Measurements from ENCODE around the gene FAT3. TPM values are rescaled to one million over a fixed set of nuclear protein-coding genes. Genes with fewer than 3 reads are reported as not detected.

The FAT3 gene
- total and polyA plus RNA-seq, 9 donors = 0.83 to 6.2 (median 3.5) TPM

DNA sequence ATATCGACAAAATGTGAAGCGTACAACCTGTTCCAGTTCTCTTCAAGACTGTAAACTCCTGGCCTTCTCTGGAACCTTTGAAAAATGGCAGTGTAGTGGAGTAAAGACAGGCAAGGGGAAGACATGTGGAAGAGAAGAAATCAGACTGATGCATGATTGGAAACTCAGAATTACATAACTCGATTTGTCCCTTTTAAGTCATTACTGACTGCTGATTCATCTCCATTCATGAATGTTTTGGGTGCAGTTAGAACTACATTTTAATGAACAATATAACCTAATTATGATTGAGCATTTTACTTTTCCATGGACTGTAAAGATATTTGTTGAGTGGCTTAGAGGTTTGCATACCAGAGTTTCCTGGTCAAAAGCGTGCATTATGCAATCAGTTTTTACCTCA is 32.9 kb downstream of the FAT3 start:
- H3K9me3 ChIP-seq (replicated peaks; ENCODE audit: control insufficient read depth, low read depth, low read length) = no peaks in the 10 kb centered on the region
- no peaks in the 10 kb centered on the region for H3K36me3 ChIP-seq (ENCODE audit: control insufficient read depth, insufficient read depth, low read length)
- H3K4me1 ChIP-seq (ENCODE audit: control insufficient read depth, insufficient read depth, low read length) = no peaks in the 10 kb centered on the region
- H3K27ac ChIP-seq (ENCODE audit: low read length) = no peak overlapping the region
- H3K4me3 ChIP-seq (ENCODE audit: low read length) = no peak overlapping the region
- DNase-seq = no peak
- no peaks in the 10 kb centered on the region for H3K27me3 ChIP-seq (ENCODE audit: control insufficient read depth, insufficient read depth, low read length)
- WGBS (ENCODE audit: insufficient coverage) = 100% methylated on average over 1 of the region's 4 CpGs

DNA sequence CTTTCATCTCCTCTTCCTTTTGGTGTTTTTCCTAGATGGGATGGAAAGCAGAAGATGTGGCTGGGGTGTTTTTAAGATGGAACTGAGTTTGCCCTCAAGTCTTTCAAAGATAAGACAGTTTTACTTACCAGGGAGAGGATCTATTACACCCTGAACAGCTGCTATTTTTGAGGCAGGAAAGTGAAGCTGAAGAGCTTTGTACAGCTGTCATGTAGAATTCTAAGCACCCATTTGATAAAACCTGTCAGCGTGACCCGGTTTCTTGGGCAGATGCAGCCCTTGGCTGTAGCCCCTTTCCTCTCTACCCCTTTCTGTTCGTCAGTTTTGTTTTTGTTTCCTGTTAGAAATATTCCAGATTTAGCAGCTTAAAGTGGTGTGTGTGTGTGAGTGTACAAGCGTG is 35.2 kb downstream of the FAT3 start:
- Histone ChIP-seq H3K27me3 (ENCODE audit: control insufficient read depth, insufficient read depth, low read length) (no peaks in the 10 kb centered on the region), H3K4me3 (ENCODE audit: low read length) (no peak overlapping the region), H3K27ac (ENCODE audit: low read length) (no peak overlapping the region), H3K36me3 (ENCODE audit: control insufficient read depth, insufficient read depth, low read length) (no peaks in the 10 kb centered on the region), H3K9me3 (replicated peaks; ENCODE audit: control insufficient read depth, low read depth, low read length) (no peaks in the 10 kb centered on the region), H3K4me1 (ENCODE audit: control insufficient read depth, insufficient read depth, low read length) (no peaks in the 10 kb centered on the region)
- peak; percentile 22 for DNase-seq
- no CpG with 5 or more reads among the region's 4 CpGs for WGBS (ENCODE audit: insufficient coverage)

DNA sequence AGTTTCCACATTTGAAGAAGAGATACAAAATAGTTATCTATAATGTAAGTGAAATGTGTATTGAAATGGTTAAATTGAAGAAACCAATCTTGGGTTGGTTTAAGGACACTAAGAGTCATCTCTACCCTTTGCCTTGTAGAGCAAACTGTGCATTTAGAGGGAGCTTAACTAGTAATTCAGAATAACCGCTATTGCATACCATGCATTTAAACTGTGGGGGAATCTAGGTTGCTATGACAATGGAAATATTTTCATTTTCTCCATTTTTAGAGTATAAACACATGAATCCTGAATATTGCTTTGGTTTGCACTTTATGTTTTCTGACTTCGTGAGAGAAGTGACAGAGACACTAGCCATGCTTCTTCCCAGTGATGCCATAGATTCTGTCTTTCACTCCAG is 39.7 kb downstream of the FAT3 start:
- no peaks in the 10 kb centered on the region for H3K27me3 ChIP-seq (ENCODE audit: control insufficient read depth, insufficient read depth, low read length)
- H3K4me1 ChIP-seq (ENCODE audit: control insufficient read depth, insufficient read depth, low read length) = no peaks in the 10 kb centered on the region
- peak; percentile 37 for DNase-seq
- no peak overlapping the region for H3K27ac ChIP-seq (ENCODE audit: low read length)
- no peaks in the 10 kb centered on the region for H3K36me3 ChIP-seq (ENCODE audit: control insufficient read depth, insufficient read depth, low read length)
- WGBS (ENCODE audit: insufficient coverage) = 57% methylated on average over 1 of the region's 2 CpGs
- no peak overlapping the region for H3K4me3 ChIP-seq (ENCODE audit: low read length)
- H3K9me3 ChIP-seq (replicated peaks; ENCODE audit: control insufficient read depth, low read depth, low read length) = no peaks in the 10 kb centered on the region

- no peak for DNase-seq
- no CpG with 5 or more reads among the region's 4 CpGs for WGBS (ENCODE audit: insufficient coverage)
Observed at GRCh38 chr11:92266806-92267205, 42.2 kb downstream of the FAT3 start.

GRCh38 chr11:92267278-92267677 is 42.7 kb downstream of the FAT3 start:
- Histone ChIP-seq H3K36me3 (ENCODE audit: control insufficient read depth, insufficient read depth, low read length) (no peaks in the 10 kb centered on the region), H3K27ac (ENCODE audit: low read length) (no peak overlapping the region), H3K4me1 (ENCODE audit: control insufficient read depth, insufficient read depth, low read length) (no peaks in the 10 kb centered on the region), H3K4me3 (ENCODE audit: low read length) (no peak overlapping the region), H3K9me3 (replicated peaks; ENCODE audit: control insufficient read depth, low read depth, low read length) (no peaks in the 10 kb centered on the region), H3K27me3 (ENCODE audit: control insufficient read depth, insufficient read depth, low read length) (no peaks in the 10 kb centered on the region)
- no peak for DNase-seq
- WGBS (ENCODE audit: insufficient coverage) = 97% methylated on average over 2 of the region's 2 CpGs

More at GRCh38 chr11:92266806-92267205, 42.2 kb downstream of the FAT3 start:
- no peak overlapping the region for H3K4me3 ChIP-seq (ENCODE audit: low read length)
- no peaks in the 10 kb centered on the region for H3K27me3 ChIP-seq (ENCODE audit: control insufficient read depth, insufficient read depth, low read length)
- no peaks in the 10 kb centered on the region for H3K4me1 ChIP-seq (ENCODE audit: control insufficient read depth, insufficient read depth, low read length)
- H3K36me3 ChIP-seq (ENCODE audit: control insufficient read depth, insufficient read depth, low read length) = no peaks in the 10 kb centered on the region
- no peak overlapping the region for H3K27ac ChIP-seq (ENCODE audit: low read length)
- H3K9me3 ChIP-seq (replicated peaks; ENCODE audit: control insufficient read depth, low read depth, low read length) = no peaks in the 10 kb centered on the region

- Histone ChIP-seq H3K27ac (ENCODE audit: low read length) (no peak overlapping the region), H3K4me3 (ENCODE audit: low read length) (no peak overlapping the region), H3K4me1 (ENCODE audit: control insufficient read depth, insufficient read depth, low read length) (no peaks in the 10 kb centered on the region), H3K36me3 (ENCODE audit: control insufficient read depth, insufficient read depth, low read length) (no peaks in the 10 kb centered on the region), H3K27me3 (ENCODE audit: control insufficient read depth, insufficient read depth, low read length) (no peaks in the 10 kb centered on the region), H3K9me3 (replicated peaks; ENCODE audit: control insufficient read depth, low read depth, low read length) (no peaks in the 10 kb centered on the region)
- no peak for DNase-seq
Observed at GRCh38 chr11:92267968-92268367, 43.4 kb downstream of the FAT3 start.

DNA sequence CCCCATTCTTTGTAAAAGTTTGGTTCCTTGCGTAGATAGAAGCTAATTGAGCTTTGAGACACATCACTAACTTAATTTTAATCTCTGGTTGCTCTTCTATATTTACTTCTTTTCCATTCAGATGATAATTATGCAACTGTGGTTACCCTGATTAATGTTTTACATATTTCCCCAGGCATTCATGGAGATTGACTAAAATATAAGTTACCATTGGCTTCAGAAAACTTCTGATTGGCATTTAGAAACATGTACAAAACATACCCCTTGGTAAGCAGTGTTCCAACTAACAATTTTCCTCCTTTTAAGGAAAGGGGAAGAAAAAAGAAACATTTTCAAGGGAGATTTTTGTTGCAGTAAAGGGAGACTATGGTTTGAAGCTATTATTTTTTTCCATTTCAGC is 43.9 kb downstream of the FAT3 start:
- H3K36me3 ChIP-seq (ENCODE audit: control insufficient read depth, insufficient read depth, low read length) = no peaks in the 10 kb centered on the region
- H3K27me3 ChIP-seq (ENCODE audit: control insufficient read depth, insufficient read depth, low read length) = no peaks in the 10 kb centered on the region
- H3K4me1 ChIP-seq (ENCODE audit: control insufficient read depth, insufficient read depth, low read length) = no peaks in the 10 kb centered on the region
- no peak overlapping the region for H3K4me3 ChIP-seq (ENCODE audit: low read length)
- H3K9me3 ChIP-seq (replicated peaks; ENCODE audit: control insufficient read depth, low read depth, low read length) = no peaks in the 10 kb centered on the region
- DNase-seq = no peak
- no CpG with 5 or more reads among the region's 1 CpG for WGBS (ENCODE audit: insufficient coverage)
- no peak overlapping the region for H3K27ac ChIP-seq (ENCODE audit: low read length)

DNA sequence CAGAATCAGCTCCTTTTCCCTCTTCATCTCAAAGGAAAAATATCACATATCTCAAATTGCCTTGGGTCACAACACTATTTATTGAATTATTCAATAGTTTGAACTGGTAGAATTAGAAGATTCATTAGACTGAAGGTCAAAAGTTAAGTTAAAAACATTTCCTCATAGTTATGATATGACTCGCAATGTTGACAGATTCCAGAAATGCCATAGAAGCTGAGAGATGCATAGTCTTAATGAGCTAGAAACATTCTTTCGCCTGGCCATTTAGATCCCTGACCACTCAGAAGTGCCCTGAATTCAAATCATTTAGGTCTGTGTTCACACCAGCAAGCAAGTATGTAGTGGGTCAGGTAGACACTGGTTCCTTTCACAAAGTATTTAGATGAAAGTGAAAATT is 44.4 kb downstream of the FAT3 start:
- Histone ChIP-seq H3K4me3 (ENCODE audit: low read length) (no peak overlapping the region), H3K9me3 (replicated peaks; ENCODE audit: control insufficient read depth, low read depth, low read length) (no peaks in the 10 kb centered on the region), H3K27me3 (ENCODE audit: control insufficient read depth, insufficient read depth, low read length) (no peaks in the 10 kb centered on the region), H3K4me1 (ENCODE audit: control insufficient read depth, insufficient read depth, low read length) (no peaks in the 10 kb centered on the region), H3K36me3 (ENCODE audit: control insufficient read depth, insufficient read depth, low read length) (no peaks in the 10 kb centered on the region), H3K27ac (ENCODE audit: low read length) (no peak overlapping the region)
- no peak for DNase-seq
- WGBS (ENCODE audit: insufficient coverage) = no CpG with 5 or more reads among the region's 2 CpGs

DNA sequence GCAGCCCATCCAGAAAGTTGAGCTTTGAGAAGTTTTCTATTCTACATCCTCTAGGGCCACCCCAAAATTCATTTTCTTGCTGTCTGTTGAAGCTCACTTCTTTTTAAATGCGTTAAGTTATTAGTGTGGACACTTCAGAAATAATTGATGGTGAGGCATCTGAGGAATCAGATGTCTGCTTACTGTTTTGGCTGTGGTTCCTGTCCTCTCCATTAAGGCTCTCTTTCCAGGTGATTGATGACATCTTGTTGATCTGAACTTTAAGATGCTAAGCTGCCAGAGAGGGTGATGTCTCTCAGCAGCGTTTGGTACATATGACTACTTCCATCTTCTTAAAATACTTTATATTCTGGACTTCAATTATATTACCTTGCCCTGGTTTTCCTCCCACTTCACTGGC is 45.2 kb downstream of the FAT3 start:
- no peaks in the 10 kb centered on the region for H3K27me3 ChIP-seq (ENCODE audit: control insufficient read depth, insufficient read depth, low read length)
- DNase-seq = no peak
- WGBS (ENCODE audit: insufficient coverage) = 80% methylated on average over 1 of the region's 2 CpGs
- no peaks in the 10 kb centered on the region for H3K9me3 ChIP-seq (replicated peaks; ENCODE audit: control insufficient read depth, low read depth, low read length)
- H3K4me1 ChIP-seq (ENCODE audit: control insufficient read depth, insufficient read depth, low read length) = no peaks in the 10 kb centered on the region
- H3K36me3 ChIP-seq (ENCODE audit: control insufficient read depth, insufficient read depth, low read length) = no peaks in the 10 kb centered on the region
- no peak overlapping the region for H3K4me3 ChIP-seq (ENCODE audit: low read length)
- H3K27ac ChIP-seq (ENCODE audit: low read length) = no peak overlapping the region

DNA sequence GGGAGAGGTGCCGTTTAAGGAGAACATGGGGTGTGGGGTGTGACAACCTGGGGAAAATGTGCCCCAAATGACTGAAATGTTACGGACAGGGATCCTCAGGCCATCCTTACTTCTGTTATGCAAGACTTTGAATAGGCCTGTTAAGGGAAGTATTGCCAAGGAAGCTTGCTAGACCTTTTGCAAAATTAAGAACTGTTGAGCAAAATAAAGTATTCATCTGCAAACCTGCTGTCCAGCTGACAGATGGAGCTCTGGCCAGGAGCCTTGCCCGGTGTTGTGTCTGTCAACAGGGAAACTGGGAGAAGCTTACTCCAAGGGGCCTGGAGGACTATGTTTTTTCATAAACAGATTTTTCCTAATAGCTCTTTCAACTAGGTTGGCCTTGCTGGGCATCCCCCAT is 48.0 kb downstream of the FAT3 start:
- 79% methylated on average over 3 of the region's 3 CpGs for WGBS (ENCODE audit: insufficient coverage)
- no peak overlapping the region for H3K27ac ChIP-seq (ENCODE audit: low read length)
- H3K36me3 ChIP-seq (ENCODE audit: control insufficient read depth, insufficient read depth, low read length) = no peaks in the 10 kb centered on the region
- peak; percentile 73 for DNase-seq
- H3K4me1 ChIP-seq (ENCODE audit: control insufficient read depth, insufficient read depth, low read length) = no peaks in the 10 kb centered on the region
- H3K27me3 ChIP-seq (ENCODE audit: control insufficient read depth, insufficient read depth, low read length) = no peaks in the 10 kb centered on the region
- H3K4me3 ChIP-seq (ENCODE audit: low read length) = no peak overlapping the region
- H3K9me3 ChIP-seq (replicated peaks; ENCODE audit: control insufficient read depth, low read depth, low read length) = no peaks in the 10 kb centered on the region

All from muscle of leg (tissue), 11 donors.